ENCODE results near the gene CLBA1. TPM values are rescaled to one million over a fixed set of nuclear protein-coding genes. Genes with fewer than 3 reads are reported as not detected.
A peak's percentile ranks its signal among the peaks of the same experiment; 100 is the strongest.

Gene CLBA1
- total RNA-seq, 3 donors from 2014 or later, result 4.5 to 17.0 (median 8.8) TPM

DNA sequence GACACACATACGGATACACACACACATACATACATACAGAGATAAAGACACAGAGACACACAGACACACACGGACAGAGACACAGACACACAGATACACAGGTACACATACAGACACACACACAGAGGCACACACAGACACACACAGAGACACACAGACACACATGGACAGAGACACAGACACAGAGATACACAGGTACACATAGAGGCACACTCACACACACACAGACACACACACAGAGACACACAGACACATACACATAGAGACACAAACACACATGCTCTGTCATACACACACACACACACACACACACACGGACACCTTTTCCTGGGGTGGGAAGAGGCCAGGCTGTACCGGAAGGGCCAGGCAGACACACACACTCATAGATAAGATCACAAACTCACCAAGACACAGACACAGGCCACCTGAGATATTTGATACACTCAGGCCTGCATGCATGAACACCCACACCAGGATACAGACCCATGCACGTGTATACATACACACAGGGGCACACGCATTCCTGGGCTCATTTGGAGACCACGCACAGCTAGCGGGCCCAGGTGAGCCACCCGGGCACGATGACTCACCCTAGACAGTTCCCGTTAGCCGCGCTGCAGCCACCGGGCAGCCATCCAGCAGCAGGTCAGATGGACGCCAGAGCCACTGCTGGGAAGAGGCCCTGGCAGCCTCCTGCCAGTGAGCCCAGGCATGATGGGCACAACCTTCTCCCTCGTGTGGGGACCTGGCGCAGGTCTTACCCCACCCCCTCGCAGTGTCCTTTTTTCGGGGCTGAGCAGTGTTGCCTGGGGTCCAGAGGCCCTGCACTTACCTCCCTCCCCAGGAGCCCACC, 5.6 kb upstream of the CLBA1 start:
- intact Hi-C loops (cut with DNase I; ENCODE audit: low total_unique reads), result no loop called here

DNA sequence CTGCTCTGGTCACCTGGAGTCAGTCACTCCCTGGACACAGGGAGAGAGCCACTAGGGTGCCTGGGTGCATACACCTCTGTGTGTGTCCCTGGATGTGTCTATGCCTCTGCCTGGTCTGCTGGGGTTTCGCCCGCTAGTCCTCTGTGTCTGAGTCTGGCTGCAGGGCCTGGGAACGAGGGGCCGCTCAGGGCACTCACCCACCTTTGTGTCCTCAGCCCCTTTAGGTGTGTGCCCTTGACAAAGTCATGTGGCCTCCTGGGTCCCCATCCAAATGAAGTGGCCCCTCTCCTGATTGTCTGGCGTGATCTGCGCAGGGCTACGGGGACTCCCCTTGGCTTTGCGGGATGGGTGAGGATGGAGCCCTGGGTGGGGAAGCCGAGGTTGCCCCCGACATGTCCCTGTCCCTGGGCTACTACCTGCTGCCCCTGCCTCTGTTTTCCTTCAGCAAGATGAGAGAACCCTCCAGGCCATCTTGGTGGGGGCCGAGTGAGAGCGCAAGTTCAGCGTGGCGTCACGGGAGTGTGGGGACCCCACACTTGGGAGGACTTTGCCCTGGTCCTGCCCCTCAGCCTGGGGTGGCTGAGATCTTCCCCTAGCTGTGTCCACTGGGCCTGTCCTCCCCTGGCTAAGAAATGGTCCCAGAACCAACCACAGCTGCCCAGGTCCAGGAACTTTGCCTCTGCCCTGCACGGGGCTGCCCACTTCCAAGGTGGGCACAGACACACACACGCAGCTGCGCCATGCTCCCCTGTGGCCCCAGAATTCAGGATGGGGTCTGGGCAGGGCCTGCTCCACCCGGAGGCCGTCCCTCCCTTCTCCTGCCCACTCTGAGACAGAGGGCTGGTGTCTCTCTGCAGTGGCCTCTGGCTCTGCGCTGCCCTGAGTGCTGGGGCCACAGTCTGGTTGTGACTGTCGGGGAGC, 4.7 kb upstream of the CLBA1 start:
- peak overlapping the region; percentile 10 to 56 for H3K27ac ChIP-seq
- TF ChIP-seq POLR2A (IDR thresholded peaks at IDR 0.05) (no peak), POLR2AphosphoS5 (IDR thresholded peaks at IDR 0.05) (no peak)
- TF ChIP-seq, protein P1, sequence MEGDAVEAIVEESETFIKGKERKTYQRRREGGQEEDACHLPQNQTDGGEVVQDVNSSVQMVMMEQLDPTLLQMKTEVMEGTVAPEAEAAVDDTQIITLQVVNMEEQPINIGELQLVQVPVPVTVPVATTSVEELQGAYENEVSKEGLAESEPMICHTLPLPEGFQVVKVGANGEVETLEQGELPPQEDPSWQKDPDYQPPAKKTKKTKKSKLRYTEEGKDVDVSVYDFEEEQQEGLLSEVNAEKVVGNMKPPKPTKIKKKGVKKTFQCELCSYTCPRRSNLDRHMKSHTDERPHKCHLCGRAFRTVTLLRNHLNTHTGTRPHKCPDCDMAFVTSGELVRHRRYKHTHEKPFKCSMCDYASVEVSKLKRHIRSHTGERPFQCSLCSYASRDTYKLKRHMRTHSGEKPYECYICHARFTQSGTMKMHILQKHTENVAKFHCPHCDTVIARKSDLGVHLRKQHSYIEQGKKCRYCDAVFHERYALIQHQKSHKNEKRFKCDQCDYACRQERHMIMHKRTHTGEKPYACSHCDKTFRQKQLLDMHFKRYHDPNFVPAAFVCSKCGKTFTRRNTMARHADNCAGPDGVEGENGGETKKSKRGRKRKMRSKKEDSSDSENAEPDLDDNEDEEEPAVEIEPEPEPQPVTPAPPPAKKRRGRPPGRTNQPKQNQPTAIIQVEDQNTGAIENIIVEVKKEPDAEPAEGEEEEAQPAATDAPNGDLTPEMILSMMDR (IDR thresholded peaks at IDR 0.05), result no peak
- no peak overlapping the region for H3K4me3 ChIP-seq
- DNase-seq (ENCODE audit: low spot score in 2 of 2), result no peak
- no peaks in the 10 kb centered on the region for H3K36me3 ChIP-seq
- H3K9me3 ChIP-seq, result no peaks in the 10 kb centered on the region
- peaks cover 4 to 17% of the 10 kb centered on the region in 2 donors for H3K4me1 ChIP-seq
- intact Hi-C loops (cut with DNase I; ENCODE audit: low total_unique reads), result no loop called here
- no peaks in the 10 kb centered on the region for H3K27me3 ChIP-seq

More for the DNA sequence above, 5.6 kb upstream of the CLBA1 start:
- Histone ChIP-seq H3K36me3 (no peaks in the 10 kb centered on the region), H3K9me3 (no peaks in the 10 kb centered on the region), H3K4me3 (no peak overlapping the region), H3K27ac (peak overlapping the region; percentile 10 to 63), H3K27me3 (no peaks in the 10 kb centered on the region), H3K4me1 (peaks cover 4 to 26% of the 10 kb centered on the region in 2 donors)
- TF ChIP-seq, protein P1 (IDR thresholded peaks at IDR 0.05), result no peak
- TF ChIP-seq POLR2AphosphoS5 (IDR thresholded peaks at IDR 0.05), result peak; percentile 22 to 56 (median 32)
- DNase-seq (ENCODE audit: low spot score in 2 of 2), result peak in 1 of 2 donors; percentile 86

DNA sequence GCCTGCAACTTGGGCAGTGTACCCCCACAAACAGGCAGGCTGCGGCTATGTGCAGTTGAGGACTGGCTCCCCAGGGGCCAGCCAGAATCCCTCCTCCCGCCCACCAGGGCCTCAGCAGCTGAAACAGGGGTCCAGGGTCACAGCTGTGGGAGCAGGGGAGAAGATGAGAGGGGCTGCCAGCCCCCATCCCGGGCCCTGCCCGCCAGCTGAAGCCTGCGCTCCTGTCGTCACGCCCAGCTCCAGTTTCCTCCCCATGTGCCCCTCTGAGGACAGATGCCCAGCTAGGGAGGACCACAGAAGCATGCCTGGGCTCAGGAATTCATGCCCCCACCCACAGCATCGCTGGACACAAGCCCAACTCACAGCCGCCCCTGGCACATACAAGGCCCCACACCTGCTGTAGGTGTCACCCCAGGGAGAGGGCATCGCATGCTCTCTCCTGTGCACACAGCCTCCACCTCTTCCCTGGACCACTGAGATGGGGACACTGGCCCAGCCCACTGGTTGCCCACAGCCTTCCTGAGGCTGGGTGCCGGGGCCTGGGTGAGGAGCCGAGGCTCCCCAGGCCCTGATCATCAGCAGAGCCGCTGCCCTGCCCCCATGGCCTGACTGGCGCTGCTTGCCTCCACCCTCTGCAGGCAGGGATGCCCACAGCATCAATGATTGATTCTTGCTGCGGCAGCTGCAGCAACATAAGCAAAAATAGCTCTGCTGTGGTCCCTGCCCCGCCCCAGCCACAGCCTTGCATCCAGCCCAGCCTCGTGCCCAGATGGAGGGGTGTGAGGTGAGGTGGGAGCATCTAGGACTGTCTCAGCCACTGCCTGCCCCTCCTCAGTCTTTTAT, 3.7 kb upstream of the CLBA1 start:
- no peak for DNase-seq (ENCODE audit: low spot score in 2 of 2)
- no peak for TF ChIP-seq POLR2AphosphoS5 (IDR thresholded peaks at IDR 0.05)
- TF ChIP-seq POLR2A (IDR thresholded peaks at IDR 0.05), result no peak
- TF ChIP-seq, protein P1 (IDR thresholded peaks at IDR 0.05), result no peak
- Histone ChIP-seq H3K36me3 (no peaks in the 10 kb centered on the region), H3K4me3 (no peak overlapping the region), H3K4me1 (peaks cover 3 to 15% of the 10 kb centered on the region in 2 donors), H3K27me3 (no peaks in the 10 kb centered on the region), H3K27ac (no peak overlapping the region), H3K9me3 (no peaks in the 10 kb centered on the region)
- intact Hi-C loops (cut with DNase I; ENCODE audit: low total_unique reads), result no loop called here

DNA sequence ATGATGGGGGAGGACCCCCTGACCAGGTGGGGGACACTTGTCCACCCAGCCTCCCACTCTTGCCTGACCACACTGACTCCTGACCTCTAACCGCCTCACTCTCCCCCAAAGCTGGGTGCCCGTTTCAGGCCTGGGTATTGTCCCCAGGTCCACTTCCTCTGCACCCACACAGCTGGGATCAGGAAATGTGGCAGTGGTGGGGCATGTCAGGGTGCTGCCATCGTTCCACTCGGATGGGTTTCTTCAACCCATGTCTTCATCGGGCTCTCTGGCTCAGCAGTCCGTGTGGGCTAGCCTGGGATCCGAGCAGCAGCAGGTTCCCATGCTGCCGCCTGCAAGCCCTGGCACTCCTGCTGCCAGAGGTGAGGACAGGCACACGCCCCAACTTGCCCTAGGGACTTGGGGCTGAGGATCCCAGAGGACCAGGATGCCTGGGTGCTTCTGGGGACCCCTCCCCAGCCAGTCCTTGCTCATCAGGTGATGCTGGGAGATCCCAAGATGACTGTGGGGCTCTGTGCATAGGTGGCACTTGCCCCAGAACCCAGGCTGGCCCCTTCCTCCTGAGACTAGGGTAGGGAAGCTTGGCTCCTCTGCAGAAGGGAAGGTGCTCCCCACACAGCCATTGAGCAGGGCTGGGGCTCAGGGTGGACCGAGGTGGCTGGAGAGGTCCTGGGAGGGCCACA, 2.9 kb upstream of the CLBA1 start:
- TF ChIP-seq, protein P1 (IDR thresholded peaks at IDR 0.05), result no peak
- DNase-seq (ENCODE audit: low spot score in 2 of 2), result no peak
- no peak overlapping the region for H3K27ac ChIP-seq
- H3K4me1 ChIP-seq, result peaks cover 0 to 9% of the 10 kb centered on the region in 2 donors
- intact Hi-C loops (cut with DNase I; ENCODE audit: low total_unique reads), result no loop called here
- no peak overlapping the region for H3K4me3 ChIP-seq
- H3K27me3 ChIP-seq, result no peaks in the 10 kb centered on the region
- H3K36me3 ChIP-seq, result no peaks in the 10 kb centered on the region
- H3K9me3 ChIP-seq, result no peaks in the 10 kb centered on the region
